H9 (cell line): ENCODE results near the gene HPCAL1. TPM values are rescaled to one million over a fixed set of nuclear protein-coding genes. Genes with fewer than 3 reads are reported as not detected.

Experiments
- DNase-seq: peaks from one replicate; pipeline ENCODE4 v3.0.0-alpha.2; 2017
- H2AFZ ChIP-seq: one replicate; pipeline ENCODE4 v1.6.1; 2013; ENCODE audit warnings: mild to moderate bottlenecking, low read length, control low read depth, moderate library complexity
- H2AK5ac ChIP-seq: 2 replicates; pipeline ENCODE4 v1.6.1; 2013; ENCODE audit warnings: low read length, control low read depth, mixed read lengths; ENCODE audit not compliant: insufficient read length
- H2BK120ac ChIP-seq: one replicate; pipeline ENCODE4 v1.6.1; 2013; ENCODE audit warnings: low read depth, mild to moderate bottlenecking, low read length, control low read depth, inconsistent platforms; ENCODE audit not compliant: poor library complexity, severe bottlenecking
- H2BK12ac ChIP-seq: 2 replicates; pipeline ENCODE4 v1.6.1; 2013; ENCODE audit warnings: low read length, control low read depth, mixed read lengths, low read depth; ENCODE audit not compliant: insufficient read length
- H2BK15ac ChIP-seq: 2 replicates; pipeline ENCODE4 v1.6.1; 2013; ENCODE audit warnings: low read depth, low read length, control low read depth
- H2BK20ac ChIP-seq: one replicate; pipeline ENCODE4 v1.6.1; 2013; ENCODE audit warnings: low read depth, mild to moderate bottlenecking, low read length, control low read depth, inconsistent platforms; ENCODE audit not compliant: poor library complexity, severe bottlenecking
- H2BK5ac ChIP-seq: 2 replicates; pipeline ENCODE4 v1.6.1; 2013; ENCODE audit warnings: low read length, control low read depth, mixed read lengths; ENCODE audit not compliant: insufficient read length
- H3K14ac ChIP-seq: 2 replicates; pipeline ENCODE4 v1.6.1; 2013; ENCODE audit warnings: low read length, control low read depth; ENCODE audit not compliant: insufficient read depth
- H3K18ac ChIP-seq: 2 replicates; pipeline ENCODE4 v1.6.1; 2013; ENCODE audit warnings: low read depth, mild to moderate bottlenecking, mixed read lengths, low read length, control low read depth; ENCODE audit not compliant: insufficient read length
- H3K23ac ChIP-seq: 2 replicates; pipeline ENCODE4 v1.6.1; 2013; ENCODE audit warnings: low read length, control low read depth, mixed read lengths, low read depth; ENCODE audit not compliant: insufficient read length
- H3K23me2 ChIP-seq: 2 replicates; pipeline ENCODE4 v1.6.1; 2013; ENCODE audit warnings: low read depth, mild to moderate bottlenecking, mixed read lengths, low read length, control low read depth; ENCODE audit not compliant: insufficient read length, poor library complexity, severe bottlenecking
- H3K27ac ChIP-seq: 2 replicates; pipeline ENCODE4 v1.5.1; 2013; ENCODE audit warnings: low read length, control low read depth, mixed read lengths, low read depth; ENCODE audit not compliant: insufficient read length
- H3K27me3 ChIP-seq: 2 replicates; pipeline ENCODE4 v1.6.1; 2013; ENCODE audit warnings: low read length, control low read depth, inconsistent platforms; ENCODE audit not compliant: insufficient read depth
- H3K4ac ChIP-seq: 2 replicates; pipeline ENCODE4 v1.6.1; 2013; ENCODE audit warnings: low read depth, mild to moderate bottlenecking, control low read depth, inconsistent platforms, low read length, moderate library complexity
- H3K4me1 ChIP-seq: 2 replicates; pipeline ENCODE4 v1.6.1; 2013; ENCODE audit warnings: low read length, control low read depth, inconsistent platforms; ENCODE audit not compliant: insufficient read depth
- H3K4me2 ChIP-seq: 2 replicates; pipeline ENCODE4 v1.6.1; 2013; ENCODE audit warnings: low read length, control low read depth, mixed read lengths; ENCODE audit not compliant: insufficient read length, insufficient read depth
- H3K56ac ChIP-seq: 2 replicates; pipeline ENCODE4 v1.6.1; 2013; ENCODE audit warnings: low read depth, mild to moderate bottlenecking, mixed read lengths, low read length, control low read depth; ENCODE audit not compliant: insufficient read length
- H3K79me1 ChIP-seq: 2 replicates; pipeline ENCODE4 v1.6.1; 2013; ENCODE audit warnings: low read depth, mild to moderate bottlenecking, moderate library complexity, low read length, control low read depth, inconsistent platforms; ENCODE audit not compliant: insufficient read depth, poor library complexity, severe bottlenecking
- H3K79me2 ChIP-seq: 2 replicates; pipeline ENCODE4 v1.6.1; 2013; ENCODE audit warnings: low read length, control low read depth, inconsistent platforms; ENCODE audit not compliant: insufficient read depth
- H3K9ac ChIP-seq: 2 replicates; pipeline ENCODE4 v1.6.1; 2013; ENCODE audit warnings: low read length, control low read depth, mixed read lengths; ENCODE audit not compliant: insufficient read length; ENCODE audit errors: extremely low read depth
- H3K9me3 ChIP-seq: one replicate; pipeline ENCODE4 v1.6.1; 2013; ENCODE audit warnings: low read depth, low read length, inconsistent platforms; ENCODE audit not compliant: control insufficient read depth
- H3T11ph ChIP-seq: one replicate; pipeline ENCODE4 v1.6.1; 2013; ENCODE audit warnings: mild to moderate bottlenecking, low read length, control low read depth, inconsistent platforms
- H4K20me1 ChIP-seq: one replicate; pipeline ENCODE4 v1.6.1; 2013; ENCODE audit not compliant: control insufficient read depth, insufficient read length, insufficient read depth
- H4K5ac ChIP-seq: 2 replicates; pipeline ENCODE4 v1.6.1; 2013; ENCODE audit warnings: low read depth, mild to moderate bottlenecking, mixed read lengths, low read length, control low read depth; ENCODE audit not compliant: insufficient read length
- H4K8ac ChIP-seq: replicated peaks from 2 replicates; pipeline ENCODE4 v1.6.1; 2013; ENCODE audit warnings: low read length, control low read depth, mixed read lengths, low read depth; ENCODE audit not compliant: insufficient read length
- H4K91ac ChIP-seq: 2 replicates; pipeline ENCODE4 v1.6.1; 2013; ENCODE audit warnings: low read depth, mild to moderate bottlenecking, moderate library complexity, mixed read lengths, low read length, control low read depth; ENCODE audit not compliant: insufficient read length
- H3K27ac Mint-ChIP-seq, 3 experiments: 2 replicates in 2 of 3; 3 replicates in 1 of 3; pipeline ENCODE4 v1.8.0; 2020 to 2021; ENCODE audit warnings: mixed read lengths in 3 of 3, mild to moderate bottlenecking in 1 of 3, moderate library complexity in 1 of 3
- H3K27me3 Mint-ChIP-seq: 2 replicates; pipeline ENCODE4 v1.8.0; 2021; ENCODE audit warnings: low read depth, mild to moderate bottlenecking, moderate library complexity, mixed read lengths
- H3K36me3 Mint-ChIP-seq, 3 experiments: 2 replicates in 2 of 3; 3 replicates in 1 of 3; pipeline ENCODE4 v1.8.0; 2020 to 2021; ENCODE audit warnings: low read depth in 3 of 3, mixed read lengths in 3 of 3; ENCODE audit not compliant: insufficient read depth in 1 of 3
- H3K4me1 Mint-ChIP-seq, 2 experiments: 2 replicates each; pipeline ENCODE4 v1.8.0; 2020; ENCODE audit warnings: mixed read lengths in 2 of 2
- H3K4me3 Mint-ChIP-seq, 2 experiments: 2 replicates in 1 of 2; 3 replicates in 1 of 2; pipeline ENCODE4 v1.8.0; 2020 to 2021; ENCODE audit warnings: mild to moderate bottlenecking in 2 of 2, mixed read lengths in 2 of 2, moderate library complexity in 1 of 2
- H3K9me3 Mint-ChIP-seq, 2 experiments: 2 replicates in 1 of 2; 3 replicates in 1 of 2; pipeline ENCODE4 v1.8.0; 2020; ENCODE audit warnings: mild to moderate bottlenecking in 2 of 2, mixed read lengths in 2 of 2, moderate library complexity in 1 of 2
- WGBS: extraction: QIAGEN DNeasy Blood & Tissue Kit; methylation state at CpG from one replicate; pipeline ENCODE4 v1.1.7; 2013; ENCODE audit warnings: missing lambda C conversion rate, low lambda C conversion rate, mixed read lengths; ENCODE audit not compliant: insufficient read length; ENCODE audit errors: extremely low coverage; 5-methylcytosine and 5-hydroxymethylcytosine counted together
- total RNA-seq: library from RNA; stranded (reverse); gene quantifications from 2 replicates; pipeline ENCODE4 v1.2.1, GENCODE V29; 2021
- TF ChIP-seq, protein P1 (sequence below): fragments of 200-600 bp; sonication (generic); conservative IDR thresholded peaks from 3 replicates; pipeline ENCODE4 v1.8.0; 2021; ENCODE audit warnings: antibody characterized with exemption, mild to moderate bottlenecking

HPCAL1 gene
- total RNA-seq, 1 experiment from 2014 or later = 4.7 TPM

DNA sequence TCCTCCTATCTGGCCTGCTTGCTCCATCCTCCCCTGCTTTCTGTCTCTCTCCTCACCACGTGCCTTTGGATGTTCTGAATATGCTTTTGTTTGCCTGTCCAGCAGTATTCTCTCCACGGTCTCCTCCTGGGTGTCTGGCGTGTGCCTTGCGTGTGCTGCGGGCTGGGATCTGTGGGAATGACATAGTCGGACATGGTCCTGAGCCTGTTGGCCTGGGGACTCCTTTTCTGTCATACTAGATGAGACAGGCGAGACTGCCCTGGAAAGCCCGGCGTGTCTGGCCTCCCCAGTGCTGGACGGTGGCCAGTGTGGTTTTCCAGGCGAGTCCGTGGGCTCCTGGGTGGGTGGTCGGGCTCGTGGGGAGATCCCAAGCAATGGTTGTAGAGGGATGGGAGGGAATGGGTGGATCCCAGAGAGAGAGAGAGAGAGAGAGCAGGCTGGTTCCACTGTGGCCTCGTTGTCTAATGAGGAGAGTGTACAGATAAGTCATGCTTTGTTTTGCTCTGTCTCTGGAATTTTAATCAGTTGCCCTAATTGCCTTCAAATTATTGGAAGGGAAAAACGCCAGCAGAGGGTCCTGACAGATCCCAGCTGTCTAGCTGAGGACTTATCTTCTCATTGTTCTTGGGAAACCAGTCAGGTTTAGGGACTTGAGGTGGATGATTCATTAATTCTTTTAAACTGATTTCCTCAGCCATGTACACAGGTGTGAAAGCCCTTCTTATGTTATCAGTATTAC, 58.3 kb downstream of the HPCAL1 start:
- Histone ChIP-seq H3K27ac (no peak overlapping the region), H3K4me2 (no peak overlapping the region), H3K18ac (no peak overlapping the region), H2BK120ac (no peak overlapping the region), H3K23ac (no peak overlapping the region), H4K91ac (no peak overlapping the region), H3T11ph (no peak overlapping the region), H3K56ac (no peak overlapping the region), H3K79me2 (no peaks in the 10 kb centered on the region), H2BK5ac (no peak overlapping the region), H4K8ac (no peak overlapping the region), H3K9ac (no peak overlapping the region), H2AFZ (no peak overlapping the region), H3K9me3 (no peaks in the 10 kb centered on the region), H3K27me3 (no peaks in the 10 kb centered on the region), H3K4ac (no peak overlapping the region), H3K4me1 (no peaks in the 10 kb centered on the region), H3K14ac (no peak overlapping the region; the same call in 1 of the 2 replicates), H4K5ac (no peak overlapping the region), H2BK12ac (no peak overlapping the region), H2AK5ac (no peak overlapping the region), H3K23me2 (no peaks in the 10 kb centered on the region), H2BK20ac (no peak overlapping the region), H2BK15ac (no peak overlapping the region), H3K79me1 (no peaks in the 10 kb centered on the region), H4K20me1 (no peaks in the 10 kb centered on the region)
- TF ChIP-seq, protein P1, sequence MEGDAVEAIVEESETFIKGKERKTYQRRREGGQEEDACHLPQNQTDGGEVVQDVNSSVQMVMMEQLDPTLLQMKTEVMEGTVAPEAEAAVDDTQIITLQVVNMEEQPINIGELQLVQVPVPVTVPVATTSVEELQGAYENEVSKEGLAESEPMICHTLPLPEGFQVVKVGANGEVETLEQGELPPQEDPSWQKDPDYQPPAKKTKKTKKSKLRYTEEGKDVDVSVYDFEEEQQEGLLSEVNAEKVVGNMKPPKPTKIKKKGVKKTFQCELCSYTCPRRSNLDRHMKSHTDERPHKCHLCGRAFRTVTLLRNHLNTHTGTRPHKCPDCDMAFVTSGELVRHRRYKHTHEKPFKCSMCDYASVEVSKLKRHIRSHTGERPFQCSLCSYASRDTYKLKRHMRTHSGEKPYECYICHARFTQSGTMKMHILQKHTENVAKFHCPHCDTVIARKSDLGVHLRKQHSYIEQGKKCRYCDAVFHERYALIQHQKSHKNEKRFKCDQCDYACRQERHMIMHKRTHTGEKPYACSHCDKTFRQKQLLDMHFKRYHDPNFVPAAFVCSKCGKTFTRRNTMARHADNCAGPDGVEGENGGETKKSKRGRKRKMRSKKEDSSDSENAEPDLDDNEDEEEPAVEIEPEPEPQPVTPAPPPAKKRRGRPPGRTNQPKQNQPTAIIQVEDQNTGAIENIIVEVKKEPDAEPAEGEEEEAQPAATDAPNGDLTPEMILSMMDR = no peak
- Mint-ChIP-seq H3K4me3 (no peak overlapping the region), H3K9me3 (no peaks in the 10 kb centered on the region), H3K27ac (no peak overlapping the region), H3K27me3 (no peaks in the 10 kb centered on the region), H3K36me3 (no peaks in the 10 kb centered on the region), H3K4me1 (peaks cover 11 to 22% of the 10 kb centered on the region in 2 experiments)
- WGBS = no CpG with 5 or more reads among the region's 16 CpGs
- no peak for DNase-seq
